ENCODE measurements around the gene NSG1. TPM values are rescaled to one million over a fixed set of nuclear protein-coding genes. Genes with fewer than 3 reads are reported as not detected.

The NSG1 gene, protein sequence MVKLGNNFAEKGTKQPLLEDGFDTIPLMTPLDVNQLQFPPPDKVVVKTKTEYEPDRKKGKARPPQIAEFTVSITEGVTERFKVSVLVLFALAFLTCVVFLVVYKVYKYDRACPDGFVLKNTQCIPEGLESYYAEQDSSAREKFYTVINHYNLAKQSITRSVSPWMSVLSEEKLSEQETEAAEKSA
- 0.59 and 0.84 TPM in 2 replicates for total RNA-seq

DNA sequence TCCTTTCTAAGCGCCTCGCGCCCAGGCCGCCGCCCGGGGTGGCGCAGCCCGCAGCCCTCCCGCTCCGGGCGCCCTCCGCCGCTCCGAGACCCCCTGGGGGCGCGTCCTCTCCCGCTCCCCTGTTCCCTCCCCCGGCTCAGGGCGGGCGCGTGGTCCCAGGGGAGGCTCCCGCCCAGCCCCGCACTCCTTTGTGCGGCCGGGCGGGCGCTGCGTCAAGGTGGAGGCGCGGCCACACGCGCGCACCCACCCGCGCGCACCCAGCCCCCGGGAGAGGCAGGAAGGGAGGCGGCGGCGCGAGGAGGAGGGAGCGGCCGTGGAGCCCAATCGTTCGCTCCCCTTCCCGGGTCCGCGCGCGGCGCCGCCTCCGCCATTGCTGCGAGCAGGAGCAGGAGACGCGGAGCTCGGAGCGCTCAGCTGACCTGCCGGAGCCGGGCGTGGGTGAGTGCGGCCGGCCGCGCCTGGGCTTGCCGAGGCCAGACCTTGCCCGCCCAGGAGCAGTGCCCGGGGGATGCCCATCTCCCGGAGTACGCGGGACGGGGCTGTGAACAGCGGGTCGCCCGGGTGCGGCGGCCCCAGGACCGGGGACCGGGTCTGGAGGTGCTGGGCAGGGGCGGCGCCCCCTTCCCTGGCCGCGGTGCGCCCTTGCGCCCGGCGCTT, at the start of gene NSG1:
Gene NSG1, plus strand, starts transcription at position 367 of the 657 bp plus-strand sequence. CDS start 528 bp downstream, outside the sequence.

Other genes with a start within 250 kb of the NSG1 start
- not detected in 2 replicates for gene OTOP1, start 160.2 kb upstream of the NSG1 start, total RNA-seq
- gene TMEM128, start 138.9 kb upstream of the NSG1 start, total RNA-seq: 18.3 and 22.7 TPM in 2 replicates
- 23.2 and 24.7 TPM in 2 replicates for gene LYAR, start 96.9 kb upstream of the NSG1 start, total RNA-seq
- gene ZBTB49, start 96.9 kb upstream of the NSG1 start, total RNA-seq: 2.1 and 5.4 TPM in 2 replicates
- gene STX18, start 154.9 kb downstream of the NSG1 start, total RNA-seq: 27.1 and 27.4 TPM in 2 replicates

Data from bronchus fibroblast of lung (primary cell).